Activated T-cell treated with anti-CD3 and anti-CD28 coated beads for 1 hour (primary cell): ENCODE results near the gene SPATA9.
A peak's percentile ranks its signal among the peaks of the same experiment; 100 is the strongest.

Source experiments
- DNase-seq: peaks from one replicate; pipeline ENCODE4 v3.0.0-alpha.2; 2020; ENCODE audit warnings: low read depth

The SPATA9 gene

GRCh38 chr5:95684361-95684760 is 1.6 kb upstream of the SPATA9 start:
- DNase-seq, result no peak

GRCh38 chr5:95673081-95673480 is 9.7 kb downstream of the SPATA9 start:
- no peak for DNase-seq

- no peak for DNase-seq
Measured at GRCh38 chr5:95672641-95673040, 10.2 kb downstream of the SPATA9 start.

GRCh38 chr5:95671826-95672225 is 11.0 kb downstream of the SPATA9 start:
- no peak for DNase-seq

- DNase-seq, result no peak
Measured at GRCh38 chr5:95670568-95670967, 12.2 kb downstream of the SPATA9 start.

- no peak for DNase-seq
Measured at GRCh38 chr5:95669985-95670384, 12.8 kb downstream of the SPATA9 start.

GRCh38 chr5:95669540-95669939 is 13.3 kb downstream of the SPATA9 start:
- no peak for DNase-seq

- no peak for DNase-seq
Measured at GRCh38 chr5:95668728-95669127, 14.1 kb downstream of the SPATA9 start.

GRCh38 chr5:95668216-95668615 is 14.6 kb downstream of the SPATA9 start:
- DNase-seq, result no peak

- DNase-seq, result no peak
Measured at GRCh38 chr5:95667678-95668077, 15.1 kb downstream of the SPATA9 start.

GRCh38 chr5:95667061-95667618 is 15.7 kb downstream of the SPATA9 start:
- DNase-seq, result no peak

GRCh38 chr5:95664204-95664786 is 18.5 kb downstream of the SPATA9 start:
- DNase-seq, result peak; percentile 23

GRCh38 chr5:95662946-95663345 is 19.8 kb downstream of the SPATA9 start:
- no peak for DNase-seq

- no peak for DNase-seq
Measured at GRCh38 chr5:95660060-95660459, 22.7 kb downstream of the SPATA9 start.

GRCh38 chr5:95655575-95655974 is 27.2 kb downstream of the SPATA9 start:
- no peak for DNase-seq

- no peak for DNase-seq
Measured at GRCh38 chr5:95654196-95654595, 28.6 kb downstream of the SPATA9 start.

- no peak for DNase-seq
Measured at GRCh38 chr5:95652849-95653248, 29.9 kb downstream of the SPATA9 start.

GRCh38 chr5:95649842-95650620 is 32.8 kb downstream of the SPATA9 start:
- no peak for DNase-seq

GRCh38 chr5:95649274-95649673 is 33.5 kb downstream of the SPATA9 start:
- no peak for DNase-seq

GRCh38 chr5:95647886-95648860 is 34.6 kb downstream of the SPATA9 start:
- no peak for DNase-seq

GRCh38 chr5:95646569-95647431 is 36.0 kb downstream of the SPATA9 start, which contains the start of gene RFESD:
Gene RFESD (plus strand): TSS chr5:95646777. CDS start chr5:95652272, 5,495 bp downstream.
- DNase-seq, result peak; percentile 89
